Stomach (tissue), 9 donors: ENCODE data around the gene PSMD1. TPM values are rescaled to one million over a fixed set of nuclear protein-coding genes. Genes with fewer than 3 reads are reported as not detected.

Source experiments
- DNase-seq, 2 donors: peaks; one replicate each; pipeline versions ENCODE4 v3.0.0 to v3.0.0-alpha.2; 2013 to 2019
- H3K27ac ChIP-seq, 5 donors: fragments of 200-600 bp in 4 of 5; sonication (generic) in 4 of 5; one replicate each; pipeline ENCODE4 v1.5.1; 2013 to 2019; ENCODE audit warnings: mild to moderate bottlenecking in 1 of 5, moderate library complexity in 1 of 5
- H3K27me3 ChIP-seq, 3 donors: fragments of 200-600 bp; sonication (generic); one replicate each; pipeline ENCODE4 v1.5.1; 2017 to 2019; ENCODE audit warnings: mixed run types in 1 of 3
- H3K36me3 ChIP-seq, 4 donors: fragments of 200-600 bp; sonication (generic); 1 replicate in 3 of 4; 2 replicates in 1 of 4; pipeline ENCODE4 v1.5.1; 2016 to 2019
- H3K4me1 ChIP-seq, 4 donors: fragments of 200-600 bp; sonication (generic); one replicate each; pipeline ENCODE4 v1.5.1; 2016 to 2019
- H3K4me3 ChIP-seq, 4 donors: fragments of 200-600 bp; sonication (generic) in 3 of 4; one replicate each; pipeline ENCODE4 v1.5.1; 2016 to 2019; ENCODE audit warnings: mild to moderate bottlenecking in 1 of 4
- H3K9me3 ChIP-seq, 4 donors: fragments of 200-600 bp; sonication (generic); one replicate each; pipeline ENCODE4 v1.5.1; 2016 to 2019
- EP300 ChIP-seq: sonication (generic); formaldehyde crosslinking; IDR thresholded peaks from one replicate; pipeline ENCODE4 v1.6.1; 2017; ENCODE audit warnings: antibody characterized with exemption
- POLR2A ChIP-seq, 4 donors: fragments of 450-650 bp; IDR thresholded peaks; one replicate each; pipeline ENCODE4 v1.6.1; 2016; ENCODE audit warnings: antibody characterized with exemption in 4 of 4, control low read depth in 2 of 4, mild to moderate bottlenecking in 1 of 4, moderate library complexity in 1 of 4
- POLR2AphosphoS5 ChIP-seq, 3 donors: sonication (generic); formaldehyde crosslinking; IDR thresholded peaks; one replicate each; pipeline ENCODE4 v1.6.1; 2016; ENCODE audit warnings: antibody characterized with exemption in 3 of 3
- WGBS, 5 donors: extraction: QIAGEN DNeasy Blood & Tissue Kit in 3 of 5; methylation state at CpG; one replicate each; pipeline versions ENCODE4 v1.1.5 to v1.1.7; 2013 to 2018; 5-methylcytosine and 5-hydroxymethylcytosine counted together
- intact Hi-C: fragments of 100-400 bp; cut with DNase I; formaldehyde crosslinking; loops from one replicate; pipeline ENCODE4 v1.15.1; 2023; ENCODE audit warnings: low total_unique reads
- polyA plus RNA-seq, 3 donors: library from polyadenylated mRNA; stranded (reverse); fragments of 200-250 nt; gene quantifications; one replicate each; pipeline ENCODE4 v1.2.3, GENCODE V29; 2013
- total RNA-seq, 5 donors: library from RNA; depleted of rRNA; stranded (reverse); fragments of >200 nt; gene quantifications; one replicate each; pipeline versions ENCODE4 v1.1.0 to v1.2.3, GENCODE V29; 2014 to 2016
- TF ChIP-seq, protein P1 (sequence below), 7 experiments: fragments of 450-650 bp in 4 of 7; fragments of 200-600 bp in 3 of 7; sonication (generic) in 3 of 7; IDR thresholded peaks; one replicate each; pipeline ENCODE4 v1.5.1; 2016 to 2019; ENCODE audit warnings: antibody characterized with exemption in 7 of 7, control low read depth in 2 of 7, mild to moderate bottlenecking in 1 of 7
- donor health status: healthy with polysubstance abuse.
- donor health status: Bipolar disorder and iron deficiency.
- donor health status: healthy.

The PSMD1 gene
- total and polyA plus RNA-seq, 8 donors = 31.9 to 96.4 (median 45.6) TPM

DNA sequence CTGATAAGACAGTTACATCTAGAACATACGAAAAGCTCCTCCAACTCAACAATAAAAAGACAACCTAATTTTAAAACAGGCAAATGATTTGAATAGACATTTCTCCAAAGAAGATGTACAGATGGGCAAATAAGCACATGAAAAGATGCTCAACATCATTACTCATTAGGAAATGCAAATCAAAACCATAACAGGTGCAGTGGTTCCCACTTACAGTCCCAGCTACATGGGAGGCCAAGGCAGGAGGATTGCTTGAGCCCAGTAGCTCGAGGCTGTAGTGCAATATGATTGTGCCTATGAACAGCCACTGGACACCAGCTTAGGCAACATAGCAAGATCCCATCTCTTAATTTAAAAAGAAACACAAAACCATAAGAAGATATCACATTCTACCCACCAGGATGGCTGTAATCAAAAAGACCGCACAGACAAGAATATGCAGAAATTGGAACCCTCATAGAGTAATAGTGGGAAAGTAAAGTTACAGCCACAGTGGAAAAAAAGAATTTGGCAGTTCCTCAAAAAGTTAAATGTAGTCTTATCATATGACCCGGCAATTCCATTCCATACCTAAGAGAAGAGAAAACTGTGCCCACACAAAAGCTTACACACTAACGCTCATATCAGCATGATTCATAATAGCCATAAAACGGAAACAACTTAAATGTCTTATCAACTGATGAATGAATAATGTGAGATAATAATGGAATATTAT is 111.2 kb downstream of the PSMD1 start:
- Histone ChIP-seq H3K27ac (no peak overlapping the region), H3K9me3 (no peaks in the 10 kb centered on the region), H3K36me3 (peaks cover 12 to 96% (median 83%) of the 10 kb centered on the region in 4 donors), H3K4me1 (peaks cover 0 to 16% (median 0%) of the 10 kb centered on the region in 4 donors), H3K27me3 (no peaks in the 10 kb centered on the region), H3K4me3 (no peak overlapping the region)
- TF ChIP-seq EP300 = no peak
- no peak for TF ChIP-seq POLR2A (IDR thresholded peaks at IDR 0.05)
- TF ChIP-seq, protein P1, sequence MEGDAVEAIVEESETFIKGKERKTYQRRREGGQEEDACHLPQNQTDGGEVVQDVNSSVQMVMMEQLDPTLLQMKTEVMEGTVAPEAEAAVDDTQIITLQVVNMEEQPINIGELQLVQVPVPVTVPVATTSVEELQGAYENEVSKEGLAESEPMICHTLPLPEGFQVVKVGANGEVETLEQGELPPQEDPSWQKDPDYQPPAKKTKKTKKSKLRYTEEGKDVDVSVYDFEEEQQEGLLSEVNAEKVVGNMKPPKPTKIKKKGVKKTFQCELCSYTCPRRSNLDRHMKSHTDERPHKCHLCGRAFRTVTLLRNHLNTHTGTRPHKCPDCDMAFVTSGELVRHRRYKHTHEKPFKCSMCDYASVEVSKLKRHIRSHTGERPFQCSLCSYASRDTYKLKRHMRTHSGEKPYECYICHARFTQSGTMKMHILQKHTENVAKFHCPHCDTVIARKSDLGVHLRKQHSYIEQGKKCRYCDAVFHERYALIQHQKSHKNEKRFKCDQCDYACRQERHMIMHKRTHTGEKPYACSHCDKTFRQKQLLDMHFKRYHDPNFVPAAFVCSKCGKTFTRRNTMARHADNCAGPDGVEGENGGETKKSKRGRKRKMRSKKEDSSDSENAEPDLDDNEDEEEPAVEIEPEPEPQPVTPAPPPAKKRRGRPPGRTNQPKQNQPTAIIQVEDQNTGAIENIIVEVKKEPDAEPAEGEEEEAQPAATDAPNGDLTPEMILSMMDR (IDR thresholded peaks at IDR 0.05) = no peak
- no peak for TF ChIP-seq POLR2AphosphoS5 (IDR thresholded peaks at IDR 0.05)
- intact Hi-C loops = no loop called here
- DNase-seq = no peak
- WGBS, 5 donors = 54 to 73% (median 68%) methylated on average over 6 of the region's 6 CpGs

DNA sequence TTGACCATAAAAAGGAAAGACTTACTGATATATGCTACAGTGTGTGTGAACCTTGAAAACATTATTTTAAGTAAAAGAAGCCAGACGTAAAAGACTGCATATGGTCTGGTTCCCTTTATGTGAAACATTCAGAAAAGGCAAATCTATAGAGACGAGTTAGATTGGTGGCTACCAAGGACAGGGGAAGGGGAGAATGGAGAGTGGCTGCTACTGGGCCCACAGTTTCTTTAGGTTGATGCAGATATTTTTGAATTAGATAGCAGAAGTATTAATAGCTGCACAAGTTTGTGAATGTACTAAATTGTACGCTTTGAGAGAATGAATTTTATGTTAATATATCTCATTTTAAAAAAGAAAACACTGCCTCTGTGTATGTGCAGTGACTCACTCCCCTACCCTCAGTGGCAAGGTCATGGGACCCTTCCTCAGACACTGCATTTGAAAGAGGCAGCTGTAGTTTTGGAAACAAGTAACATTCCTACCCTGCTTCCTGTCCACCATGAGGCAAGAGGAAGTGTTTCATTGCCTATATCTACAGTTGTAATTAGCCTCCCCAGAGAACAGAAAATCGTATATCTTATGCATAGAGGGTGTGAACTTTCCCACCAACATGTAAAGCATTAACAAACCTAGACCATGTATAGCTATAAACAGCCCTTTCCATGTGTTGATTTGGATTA is 111.9 kb downstream of the PSMD1 start:
- intact Hi-C loops = no loop called here
- peaks cover 13 to 96% (median 86%) of the 10 kb centered on the region in 4 donors for H3K36me3 ChIP-seq
- 84 to 88% (median 86%) methylated on average over 4 of the region's 4 CpGs for WGBS, 5 donors
- H3K4me1 ChIP-seq = peaks cover 0 to 17% (median 0%) of the 10 kb centered on the region in 4 donors
- no peaks in the 10 kb centered on the region for H3K27me3 ChIP-seq
- peak overlapping the region in 1 of 5 donors; percentile 8 for H3K27ac ChIP-seq
- H3K9me3 ChIP-seq = no peaks in the 10 kb centered on the region
- DNase-seq = no peak
- TF ChIP-seq, protein P1 (IDR thresholded peaks at IDR 0.05) = no peak
- TF ChIP-seq EP300 (no peak), POLR2A (IDR thresholded peaks at IDR 0.05) (no peak), POLR2AphosphoS5 (IDR thresholded peaks at IDR 0.05) (no peak)
- H3K4me3 ChIP-seq = no peak overlapping the region

DNA sequence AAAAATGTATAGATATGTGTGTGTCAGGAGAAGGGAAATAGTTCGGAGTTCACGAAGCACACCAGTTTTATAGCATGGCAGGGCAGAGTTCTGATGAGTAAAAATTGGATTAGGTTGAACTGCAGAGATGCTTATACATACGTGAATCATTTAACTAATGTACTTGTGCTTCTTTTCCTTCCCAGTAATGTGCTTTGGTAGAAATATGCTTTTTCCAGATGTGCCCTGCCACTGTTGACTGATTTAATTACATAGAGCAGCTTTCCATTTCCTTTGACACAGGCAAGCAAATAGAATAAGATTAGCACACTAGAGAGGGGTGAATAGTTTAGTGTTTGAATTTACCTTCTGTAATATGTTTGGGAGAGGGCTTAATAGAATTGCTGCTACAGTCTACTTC is 112.8 kb downstream of the PSMD1 start:
- peaks cover 10 to 93% (median 80%) of the 10 kb centered on the region in 4 donors for H3K36me3 ChIP-seq
- intact Hi-C loops = no loop called here

DNA sequence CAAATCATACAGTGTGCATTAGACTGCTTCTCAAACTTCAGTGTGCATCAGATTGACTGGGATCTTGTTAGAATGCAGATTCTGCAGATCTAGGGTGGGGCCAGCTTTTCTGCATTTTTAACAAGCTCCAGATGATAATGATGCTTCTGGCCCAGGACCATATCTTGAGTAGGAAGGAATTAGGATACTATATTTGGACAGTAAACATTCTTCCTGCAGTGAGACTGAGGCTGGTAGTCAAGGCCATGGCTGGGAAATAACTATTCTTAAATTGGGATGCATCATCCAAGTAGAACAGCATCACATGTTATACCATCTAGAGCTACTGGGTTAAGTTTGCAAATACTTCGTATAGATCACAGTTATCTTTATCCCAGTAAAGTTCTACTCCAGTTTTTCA is 113.4 kb downstream of the PSMD1 start:
- Histone ChIP-seq H3K9me3 (no peaks in the 10 kb centered on the region), H3K36me3 (peaks cover 10 to 95% (median 81%) of the 10 kb centered on the region in 4 donors), H3K27ac (peak overlapping the region in 1 of 5 donors; percentile 16), H3K4me3 (no peak overlapping the region), H3K4me1 (peaks cover 0 to 27% (median 0%) of the 10 kb centered on the region in 4 donors), H3K27me3 (no peaks in the 10 kb centered on the region)
- intact Hi-C loops = no loop called here
- DNase-seq = no peak
- TF ChIP-seq POLR2A (IDR thresholded peaks at IDR 0.05) = no peak
- TF ChIP-seq, protein P1 (IDR thresholded peaks at IDR 0.05) = no peak
- no peak for TF ChIP-seq POLR2AphosphoS5 (IDR thresholded peaks at IDR 0.05)
- TF ChIP-seq EP300 = no peak
- 55 to 62% (median 60%) methylated on average over 1 of the region's 1 CpG for WGBS, 5 donors

More for the DNA sequence above, 112.8 kb downstream of the PSMD1 start:
- Histone ChIP-seq H3K9me3 (no peaks in the 10 kb centered on the region), H3K27ac (peak overlapping the region in 1 of 5 donors; percentile 16), H3K4me1 (peaks cover 0 to 23% (median 0%) of the 10 kb centered on the region in 4 donors), H3K4me3 (no peak overlapping the region), H3K27me3 (no peaks in the 10 kb centered on the region)
- TF ChIP-seq EP300 (no peak), POLR2AphosphoS5 (IDR thresholded peaks at IDR 0.05) (no peak), POLR2A (IDR thresholded peaks at IDR 0.05) (no peak)
- TF ChIP-seq, protein P1 (IDR thresholded peaks at IDR 0.05) = no peak
- DNase-seq = no peak
- WGBS, 5 donors = 65 to 88% (median 78%) methylated on average over 3 of the region's 3 CpGs
